GM10266 (cell line): ENCODE results near the gene COX10.

ENCODE experiments used
- DNase-seq: peaks from one replicate; pipeline ENCODE4 v3.0.0; 2012; ENCODE audit errors: extremely low spot score
- TF ChIP-seq, protein P1 (sequence below): IDR thresholded peaks from 2 replicates; pipeline ENCODE4 v1.5.1; 2012; ENCODE audit warnings: mild to moderate bottlenecking, low read depth; ENCODE audit not compliant: control insufficient read depth, insufficient read depth; ENCODE audit errors: missing control alignments

COX10 gene

DNA sequence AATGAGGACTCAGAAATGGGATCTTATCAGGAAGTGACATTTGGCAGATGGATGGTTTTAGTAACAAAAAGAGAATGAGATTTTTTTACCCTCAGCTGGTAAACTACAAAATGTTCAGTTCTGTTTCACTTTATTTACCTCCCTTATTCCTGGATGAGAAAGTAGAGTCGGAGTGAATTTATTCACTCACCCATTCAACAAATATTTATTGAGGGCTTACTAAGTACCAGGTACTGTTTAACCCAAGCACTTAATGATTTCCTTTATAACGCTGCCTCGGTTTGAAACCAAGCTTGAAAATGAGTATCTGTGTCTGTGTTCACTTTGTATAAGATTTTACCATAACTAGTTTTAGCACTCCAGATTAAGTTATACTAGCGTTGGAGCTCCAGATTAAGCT lies 129.3 kb downstream of the COX10 start:
- no peak for DNase-seq
- TF ChIP-seq, protein P1, sequence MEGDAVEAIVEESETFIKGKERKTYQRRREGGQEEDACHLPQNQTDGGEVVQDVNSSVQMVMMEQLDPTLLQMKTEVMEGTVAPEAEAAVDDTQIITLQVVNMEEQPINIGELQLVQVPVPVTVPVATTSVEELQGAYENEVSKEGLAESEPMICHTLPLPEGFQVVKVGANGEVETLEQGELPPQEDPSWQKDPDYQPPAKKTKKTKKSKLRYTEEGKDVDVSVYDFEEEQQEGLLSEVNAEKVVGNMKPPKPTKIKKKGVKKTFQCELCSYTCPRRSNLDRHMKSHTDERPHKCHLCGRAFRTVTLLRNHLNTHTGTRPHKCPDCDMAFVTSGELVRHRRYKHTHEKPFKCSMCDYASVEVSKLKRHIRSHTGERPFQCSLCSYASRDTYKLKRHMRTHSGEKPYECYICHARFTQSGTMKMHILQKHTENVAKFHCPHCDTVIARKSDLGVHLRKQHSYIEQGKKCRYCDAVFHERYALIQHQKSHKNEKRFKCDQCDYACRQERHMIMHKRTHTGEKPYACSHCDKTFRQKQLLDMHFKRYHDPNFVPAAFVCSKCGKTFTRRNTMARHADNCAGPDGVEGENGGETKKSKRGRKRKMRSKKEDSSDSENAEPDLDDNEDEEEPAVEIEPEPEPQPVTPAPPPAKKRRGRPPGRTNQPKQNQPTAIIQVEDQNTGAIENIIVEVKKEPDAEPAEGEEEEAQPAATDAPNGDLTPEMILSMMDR, result no peak

DNA sequence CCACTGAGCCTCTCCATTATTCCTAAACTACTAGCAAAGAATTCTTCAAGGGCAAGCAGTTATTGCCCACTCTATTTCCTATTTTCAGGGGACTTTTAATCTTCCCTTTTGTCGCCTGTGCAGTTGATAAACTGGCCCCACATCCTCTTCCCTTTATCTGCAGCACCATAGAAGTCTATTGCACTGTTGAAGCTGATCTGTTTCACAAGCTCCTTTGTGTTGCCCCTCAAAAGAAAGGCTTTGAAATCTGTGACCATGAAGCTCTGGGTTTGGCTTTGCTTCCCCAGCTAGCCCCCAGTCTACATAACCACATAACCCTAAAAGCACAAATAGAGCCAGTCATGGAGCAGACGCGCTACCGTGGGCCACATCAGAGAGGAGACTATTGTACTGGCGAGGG lies 130.3 kb downstream of the COX10 start:
- TF ChIP-seq, protein P1, result no peak
- no peak for DNase-seq

DNA sequence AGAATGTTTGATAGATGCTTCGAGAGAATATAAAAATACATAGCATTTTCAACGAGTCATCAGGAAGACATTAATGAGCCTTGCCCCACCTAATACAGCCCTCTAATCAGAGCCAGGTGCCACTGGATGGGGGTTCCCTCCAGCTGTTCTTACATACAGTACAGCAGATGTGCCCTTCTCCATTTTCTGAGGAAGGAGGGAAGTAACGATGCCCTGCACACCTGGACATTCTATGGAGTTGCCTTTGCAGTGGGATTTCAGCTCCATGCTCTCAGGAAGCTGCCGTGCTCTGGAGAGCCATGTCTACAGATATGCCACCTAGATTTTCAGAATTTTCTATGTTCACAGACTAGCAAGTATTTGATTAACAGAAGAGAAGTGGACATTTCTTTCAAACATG lies 131.1 kb downstream of the COX10 start:
- no peak for DNase-seq
- TF ChIP-seq, protein P1, result no peak

DNA sequence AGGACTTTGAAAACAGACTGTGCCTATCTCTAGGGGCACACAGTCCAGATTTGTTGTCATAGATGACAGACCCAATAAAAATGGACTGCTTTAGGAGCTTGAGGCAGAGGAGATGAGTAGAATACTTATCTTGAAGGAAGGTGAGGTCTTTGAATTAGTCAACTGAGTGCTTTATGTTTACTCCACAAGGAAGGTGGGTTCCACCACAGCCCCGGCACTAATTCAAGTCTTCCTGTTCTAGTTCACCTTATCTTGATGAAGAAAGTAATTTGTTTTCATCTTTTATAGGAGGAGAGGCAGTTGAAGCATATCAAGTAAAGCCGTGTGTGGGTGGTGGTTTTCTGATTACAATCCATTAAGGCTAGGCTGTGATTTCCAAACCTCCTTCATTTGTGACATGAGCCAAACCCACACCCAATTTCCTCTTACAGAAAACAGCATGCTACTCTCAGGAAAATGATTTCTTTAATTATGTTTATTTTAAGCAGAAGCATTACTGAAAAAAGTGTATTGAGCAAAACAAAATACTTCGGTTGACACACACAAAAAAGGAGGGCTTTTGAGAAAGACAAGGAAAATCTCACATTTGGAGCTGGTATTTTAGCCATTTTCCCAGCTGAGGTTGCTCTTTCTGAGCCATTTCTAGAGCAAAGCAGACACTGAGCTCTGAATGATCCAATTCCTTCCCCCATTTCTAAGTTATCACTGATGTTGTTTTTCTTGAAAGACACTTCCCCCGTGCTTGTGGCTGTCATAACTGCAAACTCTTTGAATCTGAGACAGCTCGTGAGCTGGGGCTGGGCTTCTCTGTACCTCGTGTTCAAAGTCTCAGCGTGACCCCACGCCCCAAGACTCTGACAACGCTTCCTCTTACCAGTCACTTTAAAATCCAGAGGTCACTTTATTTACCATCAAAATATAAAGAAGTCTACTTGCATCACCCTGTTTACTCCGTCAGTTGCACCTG lies 132.0 kb downstream of the COX10 start:
- DNase-seq, result no peak
- TF ChIP-seq, protein P1, result no peak

DNA sequence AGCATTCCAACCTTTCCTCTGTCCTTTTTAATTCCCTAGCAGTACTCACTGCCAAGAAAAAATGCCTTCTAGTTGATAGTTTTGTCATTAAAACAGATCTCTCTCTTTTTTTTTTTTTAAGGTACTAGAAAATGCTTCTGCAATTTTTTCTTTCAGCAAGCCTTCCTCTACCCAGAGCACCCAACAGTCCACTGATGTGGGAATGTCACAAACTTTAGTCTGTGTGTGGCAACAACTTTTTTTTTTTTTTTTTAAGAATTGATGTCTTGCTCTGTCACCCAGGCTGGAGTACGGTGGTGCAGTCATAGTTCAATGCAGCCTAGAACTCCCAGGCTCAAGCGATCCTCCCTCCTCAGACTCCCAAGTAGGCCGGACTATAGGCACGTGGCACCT lies 132.7 kb downstream of the COX10 start:
- DNase-seq, result no peak
- TF ChIP-seq, protein P1, result no peak

DNA sequence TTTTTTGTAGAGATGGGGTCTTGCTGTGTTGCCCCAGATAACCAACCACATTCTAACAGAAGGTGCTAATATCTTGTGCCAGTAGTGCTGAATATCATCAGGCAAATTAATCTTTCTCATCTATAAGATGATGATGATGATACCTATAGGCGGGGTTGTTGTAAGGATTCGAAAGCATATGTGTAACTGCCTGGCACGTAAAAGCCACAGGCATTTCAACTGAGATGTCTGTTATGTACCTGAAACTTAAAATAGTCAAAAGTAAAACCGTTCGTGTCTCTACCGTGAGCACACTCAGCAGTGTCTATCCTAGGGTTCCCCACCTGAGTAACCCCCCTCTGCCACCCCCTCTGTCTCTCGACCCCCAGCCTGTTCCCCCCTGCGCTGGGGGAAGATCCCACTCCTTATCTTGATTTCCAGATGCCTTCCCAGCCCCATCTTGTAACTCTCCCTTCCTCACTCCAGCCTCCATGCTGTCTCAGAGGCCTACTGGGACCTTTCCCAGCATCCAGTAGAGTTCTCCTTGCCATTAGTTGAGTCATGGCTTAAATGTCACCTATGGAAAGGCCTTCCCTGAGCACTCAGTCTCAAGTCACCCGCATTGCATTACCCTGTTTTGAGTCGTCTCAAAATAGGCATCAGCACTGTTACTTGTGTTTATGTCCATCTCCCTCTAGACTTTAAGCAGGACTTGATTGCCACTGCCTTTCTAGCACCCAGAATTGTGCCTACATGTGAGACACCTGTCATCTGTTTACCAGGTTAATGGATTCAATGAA lies 133.3 kb downstream of the COX10 start:
- DNase-seq, result no peak
- TF ChIP-seq, protein P1, result no peak
